Activated naive CD4-positive, alpha-beta T cell treated with anti-CD3 and anti-CD28 coated beads for 36 hours (primary cell): Measurements from ENCODE around the gene SPATS1. TPM values are rescaled to one million over a fixed set of nuclear protein-coding genes. Genes with fewer than 3 reads are reported as not detected.

Experiments used
- CTCF ChIA-PET: fragments of 350-600 bp; sonication (Branson Sonifier 250); formaldehyde crosslinking; loops from one replicate; lab custom pipeline; 2021; ENCODE audit warnings: antibody characterized with exemption; lab: Charles Lee
- DNase-seq: peaks from one replicate; pipeline ENCODE4 v3.0.0-alpha.2; 2020
- H3K27ac Mint-ChIP-seq: one replicate; pipeline ENCODE4 v1.8.0; 2021; ENCODE audit warnings: mild to moderate bottlenecking, mixed read lengths
- H3K27me3 Mint-ChIP-seq: one replicate; pipeline ENCODE4 v1.8.0; 2021; ENCODE audit warnings: low read depth, mixed read lengths
- H3K36me3 Mint-ChIP-seq: one replicate; pipeline ENCODE4 v1.8.0; 2021; ENCODE audit warnings: low read depth, mixed read lengths
- H3K4me1 Mint-ChIP-seq: one replicate; pipeline ENCODE4 v1.8.0; 2021; ENCODE audit warnings: low read depth, mixed read lengths
- H3K4me3 Mint-ChIP-seq: one replicate; pipeline ENCODE4 v1.8.0; 2021; ENCODE audit warnings: mild to moderate bottlenecking, moderate library complexity, mixed read lengths
- H3K9me3 Mint-ChIP-seq: one replicate; pipeline ENCODE4 v1.8.0; 2021; ENCODE audit warnings: mixed read lengths
- intact Hi-C: fragments of 100-400 bp; cut with micrococcal nuclease; formaldehyde crosslinking; loops from one replicate; pipeline ENCODE4 v1.15.1; 2023
- total RNA-seq, 2 experiments: library from RNA; stranded (reverse); gene quantifications; one replicate each; pipeline ENCODE4 v1.2.3, GENCODE V29; 2021

The SPATS1 gene
- total RNA-seq = not detected

- H3K4me3 Mint-ChIP-seq = no peak within 1 kb of the TSS
- peaks cover 35% of the 10 kb centered on the region for H3K27me3 Mint-ChIP-seq
- no peak for DNase-seq
- H3K36me3 Mint-ChIP-seq = no peaks in the 10 kb centered on the region
- no peak within 1 kb of the TSS for H3K27ac Mint-ChIP-seq
- H3K4me1 Mint-ChIP-seq = no peaks in the 10 kb centered on the region
- CTCF ChIA-PET = interaction anchor here (0.7 to 3.1 kb wide), 3 partner anchors 37 to 246 kb away, joined by 3 to 20 read pairs (median 3); no protein-coding TSS in a partner anchor
- intact Hi-C loops = no loop called here
- H3K9me3 Mint-ChIP-seq = no peaks in the 10 kb centered on the region
Observed at GRCh38 chr6:44342489-44342888, at the start of gene SPATS1. Gene SPATS1, plus strand, starts transcription at chr6:44342650. Its CDS starts 446 bp downstream, at chr6:44343096.

DNA sequence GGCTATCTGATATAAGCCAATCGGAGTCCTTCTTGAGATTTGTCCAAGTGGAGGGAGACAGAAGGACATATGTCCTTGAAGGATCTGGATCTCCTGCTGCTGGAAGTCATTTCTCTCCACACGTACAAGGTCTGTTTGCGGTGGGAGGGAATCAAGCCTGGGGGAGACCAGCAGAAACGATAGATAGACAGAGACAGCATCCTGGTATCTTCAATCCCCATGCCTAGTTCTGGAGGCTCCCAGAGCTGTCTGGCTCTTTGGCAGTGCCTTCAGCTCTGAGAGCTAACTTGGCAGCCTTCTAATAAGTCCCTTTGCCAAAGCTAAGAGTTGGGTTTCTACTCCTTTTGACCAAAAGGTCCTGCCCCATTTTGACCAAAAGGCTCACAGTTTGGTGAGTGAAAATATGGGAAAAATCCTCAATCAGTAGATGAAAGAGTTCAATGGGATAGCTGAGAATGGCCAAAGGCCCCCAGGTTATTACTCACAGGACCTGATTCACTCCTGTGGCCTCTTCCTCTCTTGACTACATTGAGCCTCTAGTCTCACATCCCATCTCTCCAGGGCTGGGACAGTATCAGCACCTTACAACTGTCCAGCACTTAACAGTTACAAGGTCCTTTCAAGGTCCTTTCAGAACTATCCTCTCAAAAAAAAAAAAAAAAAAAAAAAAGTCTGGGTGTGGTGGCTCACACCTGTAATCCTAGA, 49.6 kb upstream of the SPATS1 start:
- H3K4me1 Mint-ChIP-seq = peaks cover 6% of the 10 kb centered on the region
- intact Hi-C loops = no loop called here
- peaks cover 54% of the 10 kb centered on the region for H3K27me3 Mint-ChIP-seq
- no peak overlapping the region for H3K27ac Mint-ChIP-seq
- CTCF ChIA-PET = interaction anchor here (0.5 to 1.4 kb wide), 5 partner anchors 10 to 101 kb away, joined by 3 to 5 read pairs (median 3); no protein-coding TSS in a partner anchor
- no peak for DNase-seq
- H3K36me3 Mint-ChIP-seq = no peaks in the 10 kb centered on the region
- no peak overlapping the region for H3K4me3 Mint-ChIP-seq
- no peaks in the 10 kb centered on the region for H3K9me3 Mint-ChIP-seq

- H3K27me3 Mint-ChIP-seq = peaks cover 48% of the 10 kb centered on the region
- peaks cover 11% of the 10 kb centered on the region for H3K4me1 Mint-ChIP-seq
- H3K9me3 Mint-ChIP-seq = no peaks in the 10 kb centered on the region
- CTCF ChIA-PET = interaction anchor here (0.6 to 4.6 kb wide), 6 partner anchors 11 to 123 kb away, joined by 3 to 36 read pairs (median 6); partner anchors contain the start of gene AARS2
- H3K4me3 Mint-ChIP-seq = no peak overlapping the region
- H3K36me3 Mint-ChIP-seq = peaks cover 3% of the 10 kb centered on the region
- intact Hi-C loops = no loop called here
- DNase-seq = no peak
- H3K27ac Mint-ChIP-seq = no peak overlapping the region
Observed at GRCh38 chr6:44294832-44295791, 47.3 kb upstream of the SPATS1 start.

DNA sequence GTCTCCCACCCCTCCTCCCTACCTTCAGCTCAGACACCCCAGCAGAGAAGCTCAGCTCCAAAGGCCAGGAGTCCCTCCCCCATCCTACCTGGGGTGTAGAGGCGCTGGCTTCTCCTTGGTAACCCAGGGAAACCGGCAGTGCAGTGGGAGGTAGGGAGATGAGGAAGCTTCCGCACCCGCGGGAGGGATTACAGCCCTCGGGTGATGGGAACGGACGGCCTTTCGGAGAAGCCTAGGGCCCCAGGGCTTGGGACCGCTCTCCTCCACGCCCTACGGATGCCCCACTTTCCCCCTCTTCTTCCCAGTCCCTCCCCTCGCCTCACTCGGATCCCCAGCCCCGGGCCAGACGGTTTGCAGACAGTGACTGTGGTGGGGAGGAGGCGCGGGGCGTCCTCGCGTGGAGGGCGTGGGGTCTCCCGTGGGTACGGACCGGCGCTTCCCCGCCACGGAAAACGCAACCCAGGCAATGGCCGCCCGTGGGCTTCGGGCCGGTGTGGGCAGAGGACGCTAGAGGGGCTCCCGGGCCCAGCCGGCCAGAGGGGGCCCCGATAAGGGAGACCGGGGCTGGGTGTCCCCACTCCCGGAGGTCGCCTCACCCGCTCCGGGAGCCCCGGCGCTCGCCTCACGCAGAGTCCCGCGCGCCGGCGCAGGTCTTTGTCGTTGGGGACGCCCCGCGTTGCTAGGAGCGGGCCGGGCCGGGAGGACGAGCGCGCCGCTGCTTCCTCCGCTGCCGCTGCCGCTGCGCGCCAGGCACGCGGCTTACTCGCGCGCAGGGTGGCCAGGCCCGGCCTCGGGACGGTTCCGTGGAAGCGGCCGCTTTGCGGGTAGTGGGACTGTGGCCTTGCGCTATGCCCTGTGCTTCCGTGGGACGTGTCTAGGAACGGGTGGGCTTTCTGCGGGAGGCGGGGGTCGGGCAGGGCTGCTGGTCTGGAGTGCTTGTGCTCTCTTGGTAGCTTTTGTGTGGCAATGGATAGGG, 45.1 kb upstream of the SPATS1 start:
- Mint-ChIP-seq H3K4me1 (peaks cover 11% of the 10 kb centered on the region), H3K4me3 (peak overlapping the region; percentile 66), H3K27ac (no peak overlapping the region), H3K27me3 (peaks cover 32% of the 10 kb centered on the region), H3K9me3 (no peaks in the 10 kb centered on the region), H3K36me3 (peaks cover 11% of the 10 kb centered on the region)
- peak; percentile 71 for DNase-seq
- intact Hi-C loops = loop anchor here (2.0 kb wide), 1 partner anchor 29 kb away; no protein-coding TSS in a partner anchor
- CTCF ChIA-PET = interaction anchor here (0.9 to 4.6 kb wide), 4 partner anchors 15 to 121 kb away, joined by 3 to 36 read pairs (median 6); partner anchors contain the start of gene AARS2

- Mint-ChIP-seq H3K36me3 (peaks cover 16% of the 10 kb centered on the region), H3K27ac (no peak overlapping the region), H3K4me3 (peak overlapping the region; percentile 66), H3K27me3 (peaks cover 29% of the 10 kb centered on the region), H3K9me3 (no peaks in the 10 kb centered on the region), H3K4me1 (peaks cover 11% of the 10 kb centered on the region)
- intact Hi-C loops = no loop called here
- DNase-seq = no peak
- CTCF ChIA-PET = interaction anchor here (0.5 to 4.6 kb wide), 4 partner anchors 15 to 44 kb away, joined by 3 to 36 read pairs (median 3); partner anchors contain the start of gene AARS2
Observed at GRCh38 chr6:44298055-44298803, 44.2 kb upstream of the SPATS1 start.

DNA sequence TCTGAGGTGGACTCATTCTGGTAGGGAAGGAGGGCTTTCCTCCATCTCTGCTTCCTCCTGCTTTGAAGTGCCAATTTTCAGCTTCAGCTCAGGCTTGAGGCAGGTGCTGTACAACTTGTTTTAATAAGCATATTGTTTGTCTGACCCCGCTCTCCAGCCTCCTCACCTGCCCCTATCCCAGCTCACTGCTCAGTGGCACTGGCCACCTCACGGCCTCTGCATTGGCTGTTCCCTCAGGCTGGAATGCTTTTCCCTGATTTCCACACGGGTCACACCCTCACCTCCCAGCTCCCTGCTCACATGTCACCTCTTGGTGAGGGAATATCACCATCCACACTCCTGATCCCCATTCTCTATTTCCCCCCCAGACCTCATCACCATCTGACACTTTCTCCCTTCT, 43.6 kb upstream of the SPATS1 start:
- Mint-ChIP-seq H3K27ac (no peak overlapping the region), H3K9me3 (no peaks in the 10 kb centered on the region), H3K36me3 (peaks cover 19% of the 10 kb centered on the region), H3K4me3 (peak overlapping the region; percentile 5), H3K27me3 (peaks cover 26% of the 10 kb centered on the region), H3K4me1 (peaks cover 11% of the 10 kb centered on the region)
- CTCF ChIA-PET = interaction anchor here (0.5 to 4.6 kb wide), 5 partner anchors 31 to 1546 kb away, joined by 3 to 36 read pairs (median 3); no protein-coding TSS in a partner anchor
- DNase-seq = no peak
- intact Hi-C loops = no loop called here

- Mint-ChIP-seq H3K27me3 (peaks cover 19% of the 10 kb centered on the region), H3K27ac (no peak overlapping the region), H3K9me3 (no peaks in the 10 kb centered on the region), H3K4me3 (no peak overlapping the region), H3K4me1 (peaks cover 11% of the 10 kb centered on the region), H3K36me3 (peaks cover 21% of the 10 kb centered on the region)
- no peak for DNase-seq
- intact Hi-C loops = no loop called here
- CTCF ChIA-PET = interaction anchor here (0.9 to 7.5 kb wide), 3 partner anchors 9 to 32 kb away, joined by 3 to 108 read pairs (median 5); partner anchors contain the start of genes AARS2 and TMEM151B
Observed at GRCh38 chr6:44300292-44300823, 42.1 kb upstream of the SPATS1 start.

DNA sequence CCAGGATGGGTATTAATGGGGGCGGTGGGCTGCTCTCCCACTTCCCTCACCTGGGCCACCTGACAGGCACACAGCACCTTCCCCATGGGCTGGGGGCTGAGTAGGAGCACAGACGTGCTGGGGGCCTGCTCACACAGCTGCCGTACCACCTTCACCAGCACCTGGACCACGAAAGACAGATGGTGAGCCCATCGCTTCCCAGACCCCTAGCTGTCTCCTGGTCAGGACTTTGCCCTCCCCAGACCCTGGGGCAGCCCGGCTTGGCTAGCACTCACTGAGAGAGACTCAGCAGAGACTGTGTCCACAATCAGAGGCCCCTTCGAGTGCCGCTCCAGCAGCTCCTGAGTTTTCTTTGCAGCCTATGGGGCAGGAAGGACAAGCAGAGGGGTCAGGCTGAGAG, 41.3 kb upstream of the SPATS1 start:
- Mint-ChIP-seq H3K27me3 (peaks cover 14% of the 10 kb centered on the region), H3K27ac (no peak overlapping the region), H3K36me3 (peaks cover 25% of the 10 kb centered on the region), H3K4me1 (peaks cover 11% of the 10 kb centered on the region), H3K4me3 (no peak overlapping the region), H3K9me3 (no peaks in the 10 kb centered on the region)
- intact Hi-C loops = no loop called here
- no peak for DNase-seq
- CTCF ChIA-PET = interaction anchor here (1.2 to 7.5 kb wide), 3 partner anchors 10 to 33 kb away, joined by 3 to 108 read pairs (median 13); partner anchors contain the start of genes AARS2 and TMEM151B

DNA sequence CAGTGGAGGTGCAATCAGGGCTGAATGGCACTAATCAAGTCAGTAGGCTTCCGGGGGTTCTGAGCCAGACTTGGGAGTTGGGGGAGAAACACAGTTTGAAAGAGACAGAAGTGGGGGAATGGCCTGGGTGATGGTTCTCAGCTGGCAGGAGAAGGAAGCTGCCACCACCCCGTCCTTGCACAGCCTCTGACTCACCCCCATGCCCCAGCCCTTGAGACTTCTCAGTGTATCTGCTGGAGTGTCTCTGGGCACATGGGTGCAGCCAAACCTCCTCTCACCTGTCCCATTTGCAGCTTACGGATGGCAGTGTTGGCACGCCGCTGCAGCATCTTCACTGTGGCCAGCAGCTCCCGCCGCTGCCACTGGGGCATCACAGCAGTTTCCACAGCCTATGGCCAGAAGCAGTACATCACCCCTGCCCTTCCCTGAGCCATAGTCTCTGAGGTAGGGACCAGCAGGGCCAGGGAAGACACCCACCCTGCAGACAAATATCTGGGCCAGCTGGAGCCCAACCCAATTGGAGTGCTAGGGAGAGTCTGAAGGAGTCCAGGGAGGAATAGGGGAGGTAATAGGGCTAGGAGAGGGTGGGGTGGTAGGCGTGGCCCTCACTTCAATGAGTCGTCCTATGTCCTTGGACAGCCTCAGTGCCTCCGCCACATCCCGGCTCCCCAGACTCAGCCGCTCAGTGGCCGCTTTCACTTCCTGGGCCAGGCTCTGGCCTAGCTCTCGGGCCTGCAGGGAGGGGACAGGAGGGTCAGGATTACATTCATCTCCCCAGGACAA, 40.5 kb upstream of the SPATS1 start:
- Mint-ChIP-seq H3K9me3 (no peaks in the 10 kb centered on the region), H3K4me1 (peaks cover 7% of the 10 kb centered on the region), H3K27me3 (peaks cover 6% of the 10 kb centered on the region), H3K4me3 (no peak overlapping the region), H3K27ac (no peak overlapping the region), H3K36me3 (peaks cover 25% of the 10 kb centered on the region)
- DNase-seq = no peak
- intact Hi-C loops = no loop called here
- CTCF ChIA-PET = interaction anchor here (1.0 to 7.5 kb wide), 4 partner anchors 9 to 34 kb away, joined by 3 to 108 read pairs (median 8); partner anchors contain the start of genes AARS2 and TMEM151B

GRCh38 chr6:44302856-44303255, 39.6 kb upstream of the SPATS1 start:
- no peak overlapping the region for H3K27ac Mint-ChIP-seq
- intact Hi-C loops = no loop called here
- CTCF ChIA-PET = interaction anchor here (1.0 to 7.5 kb wide), 3 partner anchors 10 to 35 kb away, joined by 3 to 108 read pairs (median 13); partner anchors contain the start of genes AARS2 and TMEM151B
- H3K36me3 Mint-ChIP-seq = peaks cover 26% of the 10 kb centered on the region
- H3K9me3 Mint-ChIP-seq = no peaks in the 10 kb centered on the region
- peaks cover 4% of the 10 kb centered on the region for H3K27me3 Mint-ChIP-seq
- peaks cover 4% of the 10 kb centered on the region for H3K4me1 Mint-ChIP-seq
- no peak for DNase-seq
- H3K4me3 Mint-ChIP-seq = no peak overlapping the region
